ENCODE results near the gene SLC2A13.

SLC2A13 gene

GRCh38 chr12:39807043-39807442 lies 298.8 kb downstream of the SLC2A13 start:
- Histone ChIP-seq H3K4me3 (ENCODE audit: low read depth, low read length) (no peak overlapping the region), H3K9me3 (ENCODE audit: control insufficient read depth, insufficient read depth, low read depth, low read length) (no peaks in the 10 kb centered on the region), H3K4me1 (ENCODE audit: control insufficient read depth, insufficient read depth, low read length) (peaks cover 6% of the 10 kb centered on the region; the same call in 1 of the 2 replicates), H3K36me3 (ENCODE audit: control insufficient read depth in 2 of 2, insufficient read depth in 1 of 2, low read length in 2 of 2) (no peaks in the 10 kb centered on the region), H3K27ac (ENCODE audit: extremely low read depth, low read depth, low read length) (no peak overlapping the region)
- TF ChIP-seq ZNF175 (tag by site-specific recombination; IDR thresholded peaks at IDR 0.05) = no peak
- no peak for TF ChIP-seq HOXA7 (CRISPR knock-in tag; IDR thresholded peaks at IDR 0.05; ENCODE audit: borderline replicate concordance)
- TF ChIP-seq ZNF610 (tag by site-specific recombination; IDR thresholded peaks at IDR 0.05; ENCODE audit: borderline replicate concordance) = no peak
- peak; percentile 27 for TF ChIP-seq ZNF654 (tag by site-specific recombination; IDR thresholded peaks at IDR 0.05; ENCODE audit: low read depth)
- POLR2A ChIA-PET = no interaction called here
- CTCF ChIA-PET = interaction anchor here (0.7 kb wide), 1 partner anchor 188 kb away, joined by 4 read pairs; no protein-coding TSS in a partner anchor

GRCh38 chr12:39805651-39806050 lies 300.2 kb downstream of the SLC2A13 start:
- POLR2A ChIA-PET = no interaction called here
- no peak overlapping the region for H3K4me3 ChIP-seq (ENCODE audit: low read depth, low read length)
- H3K4me1 ChIP-seq (ENCODE audit: control insufficient read depth, insufficient read depth, low read length) = peaks cover 6% of the 10 kb centered on the region; the same call in 1 of the 2 replicates
- H3K27ac ChIP-seq (ENCODE audit: extremely low read depth, low read depth, low read length) = no peak overlapping the region
- H3K36me3 ChIP-seq (ENCODE audit: control insufficient read depth in 2 of 2, insufficient read depth in 1 of 2, low read length in 2 of 2) = no peaks in the 10 kb centered on the region
- CTCF ChIA-PET = interaction anchor here (0.7 kb wide), 1 partner anchor 9 kb away, joined by 3 read pairs; no protein-coding TSS in a partner anchor
- no peaks in the 10 kb centered on the region for H3K9me3 ChIP-seq (ENCODE audit: control insufficient read depth, insufficient read depth, low read depth, low read length)
- no peak for TF ChIP-seq GFI1B (tag by site-specific recombination; IDR thresholded peaks at IDR 0.05)
- no peak for TF ChIP-seq HOXC10 (CRISPR knock-in tag; IDR thresholded peaks at IDR 0.05)
- no peak for TF ChIP-seq ZNF18 (tag by site-specific recombination; IDR thresholded peaks at IDR 0.05)
- peak; percentile 49; the same call in 1 of the 2 replicates for TF ChIP-seq KLF1 (tag by site-specific recombination; IDR thresholded peaks at IDR 0.05)
- no peak for TF ChIP-seq ZNF514 (tag by site-specific recombination; IDR thresholded peaks at IDR 0.05)
- peak; percentile 91 for TF ChIP-seq WT1 (tag by site-specific recombination; IDR thresholded peaks at IDR 0.05)
- TF ChIP-seq ZNF777 (tag by site-specific recombination; IDR thresholded peaks at IDR 0.05; ENCODE audit: borderline replicate concordance) = no peak

GRCh38 chr12:39804898-39805297 lies 301.0 kb downstream of the SLC2A13 start:
- CTCF ChIA-PET = no interaction called here
- TF ChIP-seq GLI4 (tag by site-specific recombination; IDR thresholded peaks at IDR 0.05) = no peak
- TF ChIP-seq ZIC2 (tag by site-specific recombination; IDR thresholded peaks at IDR 0.05) = 0 out of 2 replicates have a peak, but pooled peaks have one; percentile 35
- peak; percentile 81 for TF ChIP-seq ZNF394 (tag by site-specific recombination; IDR thresholded peaks at IDR 0.05; ENCODE audit: borderline replicate concordance)
- peak; percentile 85 for TF ChIP-seq ZNF660 (tag by site-specific recombination; IDR thresholded peaks at IDR 0.05)
- no peak for TF ChIP-seq SP7 (tag by site-specific recombination; IDR thresholded peaks at IDR 0.05)
- no peak overlapping the region for H3K27ac ChIP-seq (ENCODE audit: extremely low read depth, low read depth, low read length)
- no peaks in the 10 kb centered on the region for H3K9me3 ChIP-seq (ENCODE audit: control insufficient read depth, insufficient read depth, low read depth, low read length)
- H3K4me1 ChIP-seq (ENCODE audit: control insufficient read depth, insufficient read depth, low read length) = peaks cover 6% of the 10 kb centered on the region; the same call in 1 of the 2 replicates
- H3K36me3 ChIP-seq (ENCODE audit: control insufficient read depth in 2 of 2, insufficient read depth in 1 of 2, low read length in 2 of 2) = no peaks in the 10 kb centered on the region
- H3K4me3 ChIP-seq (ENCODE audit: low read depth, low read length) = no peak overlapping the region
- POLR2A ChIA-PET = no interaction called here

GRCh38 chr12:39804479-39804878 lies 301.4 kb downstream of the SLC2A13 start:
- ChIA-PET CTCF (interaction anchor here (0.6 kb wide), 2 partner anchors 243 to 270 kb away, joined by 3 read pairs; no protein-coding TSS in a partner anchor), POLR2A (no interaction called here)
- H3K4me3 ChIP-seq (ENCODE audit: low read depth, low read length) = no peak overlapping the region
- TF ChIP-seq ZNF211 (tag by site-specific recombination; IDR thresholded peaks at IDR 0.05; ENCODE audit: low read depth) = no peak
- TF ChIP-seq ZNF514 (tag by site-specific recombination; IDR thresholded peaks at IDR 0.05) = no peak
- TF ChIP-seq ZNF2 (tag by site-specific recombination; IDR thresholded peaks at IDR 0.05) = no peak
- TF ChIP-seq ZNF114 (tag by site-specific recombination; IDR thresholded peaks at IDR 0.05) = no peak
- TF ChIP-seq YY1 (tag by site-specific recombination; IDR thresholded peaks at IDR 0.05) = no peak
- no peak for TF ChIP-seq ZNF623 (tag by site-specific recombination; IDR thresholded peaks at IDR 0.05)
- TF ChIP-seq EGR2 (tag by site-specific recombination; IDR thresholded peaks at IDR 0.05; ENCODE audit: low read depth) = no peak
- no peak overlapping the region for H3K27ac ChIP-seq (ENCODE audit: extremely low read depth, low read depth, low read length)
- H3K36me3 ChIP-seq (ENCODE audit: control insufficient read depth in 2 of 2, insufficient read depth in 1 of 2, low read length in 2 of 2) = no peaks in the 10 kb centered on the region
- peaks cover 6% of the 10 kb centered on the region; the same call in 1 of the 2 replicates for H3K4me1 ChIP-seq (ENCODE audit: control insufficient read depth, insufficient read depth, low read length)
- H3K9me3 ChIP-seq (ENCODE audit: control insufficient read depth, insufficient read depth, low read depth, low read length) = no peaks in the 10 kb centered on the region

All from HEK293 (cell line).